ENCODE data around the gene RABL2B. TPM values are rescaled to one million over a fixed set of nuclear protein-coding genes. Genes with fewer than 3 reads are reported as not detected.

RABL2B gene
- total RNA-seq, 1 donor from 2014 or later = 19.2 TPM

- peaks cover 6% of the 10 kb centered on the region for H3K9me3 Mint-ChIP-seq (ENCODE audit: unreplicated experiment)
- no peak overlapping the region for H3K27ac Mint-ChIP-seq (ENCODE audit: unreplicated experiment)
- peaks cover 7% of the 10 kb centered on the region for H3K36me3 Mint-ChIP-seq (ENCODE audit: unreplicated experiment)
- peaks cover 33% of the 10 kb centered on the region for H3K27me3 Mint-ChIP-seq (ENCODE audit: unreplicated experiment)
- no peaks in the 10 kb centered on the region for H3K4me1 Mint-ChIP-seq (ENCODE audit: low read depth, unreplicated experiment)
- no peak for TF ChIP-seq CTCF (IDR thresholded peaks at IDR 0.05; ENCODE audit: partially characterized antibody, unreplicated experiment)
- H3K4me3 Mint-ChIP-seq (ENCODE audit: unreplicated experiment) = no peak overlapping the region
- DNase-seq = peak; percentile 7
Observed at GRCh38 chr22:50728523-50728931, 54.9 kb downstream of the RABL2B start.

DNA sequence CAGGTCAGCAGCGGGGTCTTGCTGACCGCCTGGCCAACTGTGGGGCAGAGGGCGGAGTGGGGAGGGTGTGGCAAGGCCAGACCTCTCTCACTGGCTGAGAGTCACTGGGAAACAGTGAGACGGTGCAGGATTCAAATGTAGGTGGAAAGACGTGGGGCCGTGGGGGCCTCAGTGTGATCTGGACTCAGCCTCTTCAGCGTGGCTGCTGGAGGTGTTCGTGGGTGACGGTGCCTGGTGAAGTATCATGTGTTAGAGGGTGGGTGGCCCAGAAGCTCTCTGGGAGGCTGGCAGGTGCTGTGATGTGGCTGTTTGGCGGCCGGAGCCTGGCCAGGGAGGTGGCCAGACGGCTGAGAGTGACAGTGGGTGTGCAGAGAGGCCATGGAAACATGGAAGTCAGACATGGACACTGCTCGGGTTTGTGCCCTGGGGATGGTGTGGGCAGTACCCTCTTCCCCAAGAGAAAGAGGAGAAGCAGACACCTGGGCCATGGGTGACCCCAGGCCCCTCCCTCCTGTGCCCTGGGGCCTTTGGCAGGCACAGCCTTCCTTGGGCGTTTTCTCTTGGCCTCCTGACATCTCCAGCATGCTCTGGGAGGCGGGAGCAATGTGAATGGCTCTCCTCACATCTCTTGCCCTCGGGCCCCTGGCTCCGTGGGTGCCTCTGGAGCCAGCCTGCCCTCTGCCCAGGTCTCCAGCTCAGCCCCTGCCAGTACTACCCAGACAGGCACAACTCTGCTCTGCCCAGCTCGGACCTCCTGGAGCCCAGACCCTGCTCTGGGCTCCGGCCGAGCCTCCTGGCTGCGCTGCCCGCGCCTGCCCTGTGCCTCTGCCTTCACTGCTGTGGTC is 55.5 kb downstream of the RABL2B start:
- H3K27me3 Mint-ChIP-seq (ENCODE audit: unreplicated experiment) = peaks cover 32% of the 10 kb centered on the region

DNA sequence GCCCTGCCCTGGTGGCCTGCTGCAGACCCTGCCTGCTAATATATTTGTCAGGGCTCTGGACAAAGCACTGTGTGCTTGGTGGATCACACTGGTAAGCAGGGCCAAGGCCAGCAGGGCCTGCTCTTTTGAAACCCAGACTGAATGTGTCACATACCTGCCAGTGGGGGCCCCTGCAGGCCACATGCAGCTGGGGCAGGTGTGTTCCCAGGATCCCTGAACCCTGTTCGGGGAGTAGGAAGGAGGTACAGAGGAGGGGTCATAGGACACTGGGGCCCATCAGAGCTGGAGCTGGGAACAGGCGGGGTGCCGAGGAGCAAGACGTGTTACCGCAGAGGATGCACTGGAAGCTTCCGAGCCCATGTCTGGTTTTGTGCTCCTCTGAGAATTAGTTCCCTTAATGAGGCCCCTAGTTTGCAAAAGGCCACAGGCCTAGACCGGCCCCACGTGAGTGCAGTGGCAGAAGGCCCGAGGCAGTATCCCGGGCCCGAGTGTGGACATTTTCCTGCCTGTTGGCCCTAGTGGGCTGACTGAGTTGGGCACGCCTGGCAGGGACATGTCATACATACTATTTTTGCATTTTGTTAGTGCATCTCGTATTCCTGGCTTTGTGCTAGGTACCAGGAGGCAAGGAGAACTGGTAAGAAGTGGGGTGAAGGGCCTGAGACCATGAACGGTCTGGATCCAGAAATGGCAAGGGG is 56.6 kb downstream of the RABL2B start:
- TF ChIP-seq CTCF (IDR thresholded peaks at IDR 0.05; ENCODE audit: partially characterized antibody, unreplicated experiment) = no peak
- peaks cover 11% of the 10 kb centered on the region for H3K9me3 Mint-ChIP-seq (ENCODE audit: unreplicated experiment)
- H3K4me3 Mint-ChIP-seq (ENCODE audit: unreplicated experiment) = no peak overlapping the region
- peak; percentile 5 for DNase-seq
- H3K27me3 Mint-ChIP-seq (ENCODE audit: unreplicated experiment) = peaks cover 36% of the 10 kb centered on the region
- H3K27ac Mint-ChIP-seq (ENCODE audit: unreplicated experiment) = no peak overlapping the region
- peaks cover 3% of the 10 kb centered on the region for H3K4me1 Mint-ChIP-seq (ENCODE audit: low read depth, unreplicated experiment)
- H3K36me3 Mint-ChIP-seq (ENCODE audit: unreplicated experiment) = peaks cover 16% of the 10 kb centered on the region

More for the DNA sequence above, 55.5 kb downstream of the RABL2B start:
- TF ChIP-seq CTCF (IDR thresholded peaks at IDR 0.05; ENCODE audit: partially characterized antibody, unreplicated experiment) = no peak
- Mint-ChIP-seq H3K4me3 (ENCODE audit: unreplicated experiment) (no peak overlapping the region), H3K36me3 (ENCODE audit: unreplicated experiment) (peaks cover 8% of the 10 kb centered on the region), H3K9me3 (ENCODE audit: unreplicated experiment) (peaks cover 7% of the 10 kb centered on the region), H3K27ac (ENCODE audit: unreplicated experiment) (no peak overlapping the region), H3K4me1 (ENCODE audit: low read depth, unreplicated experiment) (peaks cover 1% of the 10 kb centered on the region)
- peak; percentile 11 for DNase-seq

DNA sequence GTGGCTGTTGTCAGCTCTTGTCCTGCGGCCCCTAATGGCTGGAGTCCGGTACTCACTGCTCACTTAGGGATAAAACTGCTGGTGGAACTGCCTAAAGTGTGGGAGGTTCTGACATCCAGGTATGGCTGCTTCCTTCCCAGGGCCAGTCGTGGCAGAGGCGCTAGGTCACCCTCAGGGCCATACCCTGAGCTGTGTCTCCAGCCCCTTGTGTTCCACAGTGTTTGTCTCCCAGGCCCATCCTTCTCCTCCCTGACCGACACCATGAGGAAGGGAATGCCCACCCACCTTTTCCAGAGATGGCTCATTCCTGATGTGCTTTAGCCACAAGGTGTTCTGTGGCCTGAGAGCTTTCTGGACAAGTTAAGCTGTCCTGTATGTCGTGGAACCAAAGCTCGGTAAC is 57.8 kb downstream of the RABL2B start:
- H3K4me1 Mint-ChIP-seq (ENCODE audit: low read depth, unreplicated experiment) = peaks cover 3% of the 10 kb centered on the region
- H3K36me3 Mint-ChIP-seq (ENCODE audit: unreplicated experiment) = peaks cover 16% of the 10 kb centered on the region
- peaks cover 11% of the 10 kb centered on the region for H3K9me3 Mint-ChIP-seq (ENCODE audit: unreplicated experiment)
- H3K4me3 Mint-ChIP-seq (ENCODE audit: unreplicated experiment) = no peak overlapping the region
- TF ChIP-seq CTCF (IDR thresholded peaks at IDR 0.05; ENCODE audit: partially characterized antibody, unreplicated experiment) = no peak
- no peak overlapping the region for H3K27ac Mint-ChIP-seq (ENCODE audit: unreplicated experiment)
- peaks cover 34% of the 10 kb centered on the region for H3K27me3 Mint-ChIP-seq (ENCODE audit: unreplicated experiment)
- DNase-seq = no peak

DNA sequence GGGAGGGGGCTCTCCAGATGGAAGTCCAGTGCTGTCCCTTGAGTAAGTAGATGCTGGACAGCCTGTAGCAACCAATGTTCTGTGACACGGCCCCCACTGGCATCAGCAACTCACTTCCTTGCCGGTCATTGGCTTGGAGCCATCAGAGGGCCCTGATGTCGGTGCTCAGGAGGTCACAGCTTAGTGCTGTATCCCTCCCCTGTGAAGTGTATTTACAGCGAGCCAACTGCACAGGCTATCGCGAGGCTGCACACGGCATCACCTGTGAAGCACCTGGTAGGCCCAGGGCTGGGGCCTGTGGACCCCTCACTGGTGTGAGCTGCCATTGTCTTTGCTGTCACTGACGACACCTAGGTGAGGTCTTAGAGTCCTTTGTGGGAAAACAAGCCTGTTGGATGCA is 58.8 kb downstream of the RABL2B start:
- Mint-ChIP-seq H3K27ac (ENCODE audit: unreplicated experiment) (no peak overlapping the region), H3K27me3 (ENCODE audit: unreplicated experiment) (peaks cover 28% of the 10 kb centered on the region), H3K4me1 (ENCODE audit: low read depth, unreplicated experiment) (peaks cover 3% of the 10 kb centered on the region), H3K9me3 (ENCODE audit: unreplicated experiment) (peaks cover 11% of the 10 kb centered on the region), H3K36me3 (ENCODE audit: unreplicated experiment) (peaks cover 16% of the 10 kb centered on the region), H3K4me3 (ENCODE audit: unreplicated experiment) (no peak overlapping the region)
- DNase-seq = no peak
- TF ChIP-seq CTCF (IDR thresholded peaks at IDR 0.05; ENCODE audit: partially characterized antibody, unreplicated experiment) = no peak
